Renal pelvis (tissue), 4 donors: ENCODE data around the gene RNASE4. TPM values are rescaled to one million over a fixed set of nuclear protein-coding genes. Genes with fewer than 3 reads are reported as not detected.

Source experiments
- DNase-seq: peaks from one replicate; pipeline ENCODE4 v3.0.0-alpha.2; 2013
- polyA plus RNA-seq, 3 donors: library from polyadenylated mRNA; unstranded; fragments of 120-200 nt; gene quantifications; one replicate each; pipeline ENCODE4 v1.2.1, GENCODE V29; 2013; ENCODE audit not compliant: insufficient read length in 3 of 3

Gene RNASE4
- polyA plus RNA-seq, 3 donors = 1.3 to 4.4 (median 2.4) TPM

DNA sequence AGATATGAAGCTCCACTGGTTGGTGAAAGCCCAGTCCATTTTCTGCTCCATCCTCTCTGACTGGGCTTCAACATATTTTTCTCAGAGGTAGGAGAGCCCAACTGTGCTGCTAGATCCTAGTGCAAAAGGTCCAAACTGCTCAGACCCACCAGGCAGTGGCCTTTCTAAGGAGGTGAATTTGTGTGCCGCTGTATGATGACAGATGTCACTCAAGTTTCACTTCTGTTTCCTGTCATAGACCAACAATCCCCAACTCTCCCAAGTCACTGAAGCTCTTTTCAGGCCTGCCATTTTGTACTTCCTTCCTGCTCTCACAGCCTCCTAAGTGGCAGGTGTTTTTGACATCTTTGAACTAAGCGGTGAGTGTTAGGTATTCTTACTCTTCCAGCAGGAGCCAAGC lies 16.4 kb upstream of the RNASE4 start:
- no peak for DNase-seq

- DNase-seq = no peak
Observed at GRCh38 chr14:20668969-20669368, 15.4 kb upstream of the RNASE4 start.

- no peak for DNase-seq
Observed at GRCh38 chr14:20671597-20672283, 12.6 kb upstream of the RNASE4 start.

- DNase-seq = no peak
Observed at GRCh38 chr14:20675669-20676068, 8.7 kb upstream of the RNASE4 start.

DNA sequence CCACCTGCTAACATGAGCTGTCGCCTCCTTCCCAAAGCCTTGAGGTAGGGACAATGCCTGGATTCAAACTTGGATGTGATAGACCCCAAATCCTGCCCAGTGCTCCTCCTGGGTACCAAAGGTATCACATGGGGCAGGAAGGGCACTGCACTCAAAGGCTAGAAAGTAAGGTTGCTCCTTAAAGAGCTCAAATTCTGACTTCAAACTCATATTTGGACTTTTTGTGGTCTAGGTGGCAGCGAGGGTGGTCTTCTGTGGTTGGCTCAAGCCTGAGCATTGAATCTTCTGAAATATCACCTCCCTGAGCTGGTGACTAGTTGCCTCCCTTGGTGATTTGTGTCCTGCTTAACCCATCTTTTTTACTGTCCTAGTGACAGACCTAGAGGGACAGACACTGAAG lies 8.3 kb upstream of the RNASE4 start:
- DNase-seq = no peak

- DNase-seq = no peak
Observed at GRCh38 chr14:20679907-20680306, 4.5 kb upstream of the RNASE4 start.

GRCh38 chr14:20680363-20680762 lies 4.0 kb upstream of the RNASE4 start:
- no peak for DNase-seq

GRCh38 chr14:20680843-20681347 lies 3.5 kb upstream of the RNASE4 start:
- DNase-seq = no peak

GRCh38 chr14:20681348-20682126 lies 2.8 kb upstream of the RNASE4 start:
- DNase-seq = peak; percentile 90

- no peak for DNase-seq
Observed at GRCh38 chr14:20682127-20682434, 2.3 kb upstream of the RNASE4 start.

GRCh38 chr14:20682435-20683124 lies 1.8 kb upstream of the RNASE4 start:
- peak; percentile 93 for DNase-seq

DNA sequence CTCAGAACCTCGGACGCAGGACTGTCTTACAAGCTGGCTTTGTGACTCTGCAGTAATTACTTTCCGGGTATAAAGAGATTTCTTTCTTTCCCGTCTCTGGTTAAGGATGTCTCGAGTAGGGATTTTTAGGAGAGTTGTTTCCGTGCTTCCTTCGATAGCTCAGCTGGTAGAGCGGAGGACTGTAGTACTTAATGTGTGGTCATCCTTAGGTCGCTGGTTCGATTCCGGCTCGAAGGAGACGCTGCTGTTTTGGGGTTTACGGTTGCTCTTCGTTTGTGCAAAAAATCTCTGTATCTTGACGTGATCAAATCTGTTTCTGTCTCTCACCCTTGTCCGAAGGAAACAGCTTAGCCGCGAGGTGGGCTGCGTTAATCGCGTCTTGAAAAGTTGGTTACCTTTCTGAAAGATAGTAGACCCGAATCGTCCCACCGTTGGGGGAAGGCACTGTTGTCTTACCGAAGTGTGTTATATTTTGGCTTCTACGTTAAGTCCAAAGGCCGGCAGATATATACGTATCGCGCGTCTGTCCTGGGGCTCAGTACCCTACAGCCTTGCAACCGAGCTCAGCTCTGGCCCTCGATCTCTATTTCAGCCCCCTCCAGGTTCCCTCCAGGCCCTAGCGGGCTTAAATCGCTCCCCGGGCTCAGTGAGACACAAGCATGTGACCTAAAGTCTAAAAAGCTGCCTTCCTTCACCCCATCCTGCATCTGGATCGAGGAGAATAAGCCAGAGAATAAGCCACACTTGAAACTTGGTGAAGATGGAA lies 1.1 kb upstream of the RNASE4 start:
- DNase-seq = peak; percentile 91

- DNase-seq = peak; percentile 44
Observed at GRCh38 chr14:20684662-20685456, 499 bp downstream of the RNASE4 start.

DNA sequence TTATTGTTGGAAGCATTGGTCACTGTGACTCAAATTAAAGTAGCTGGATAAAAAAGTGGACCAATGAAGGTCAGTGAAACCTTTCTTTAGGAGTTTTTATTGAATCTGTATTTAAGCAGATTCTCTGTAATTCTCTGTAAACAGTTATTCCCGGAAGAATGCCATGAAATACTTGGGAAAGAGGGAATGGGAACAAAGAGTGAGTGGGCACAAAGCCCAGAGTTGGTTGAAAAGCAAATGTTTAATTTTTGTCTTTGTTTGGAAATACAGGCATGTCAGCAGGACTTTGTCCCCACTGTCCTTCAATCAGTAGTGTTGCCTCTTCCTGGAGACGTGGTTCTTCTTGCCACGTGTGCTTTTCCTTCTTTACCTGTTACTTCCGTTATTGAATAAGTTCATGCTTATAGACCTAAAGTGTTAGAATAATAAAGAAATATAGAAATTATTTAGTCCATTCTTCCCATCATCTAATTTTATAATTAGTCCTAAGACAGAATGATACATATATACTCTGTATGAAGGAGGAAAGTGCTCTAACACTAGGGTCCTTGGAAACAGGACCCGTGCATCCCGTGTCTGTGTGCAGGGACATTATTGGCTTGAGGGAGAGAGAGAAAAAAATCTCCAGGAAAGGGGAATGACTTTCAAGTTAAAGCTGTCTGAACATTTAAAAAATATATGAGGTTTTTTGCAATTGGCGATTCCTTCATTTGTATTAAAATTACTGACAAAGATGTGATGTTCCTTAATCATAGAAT lies 2.2 kb downstream of the RNASE4 start:
- no peak for DNase-seq

DNA sequence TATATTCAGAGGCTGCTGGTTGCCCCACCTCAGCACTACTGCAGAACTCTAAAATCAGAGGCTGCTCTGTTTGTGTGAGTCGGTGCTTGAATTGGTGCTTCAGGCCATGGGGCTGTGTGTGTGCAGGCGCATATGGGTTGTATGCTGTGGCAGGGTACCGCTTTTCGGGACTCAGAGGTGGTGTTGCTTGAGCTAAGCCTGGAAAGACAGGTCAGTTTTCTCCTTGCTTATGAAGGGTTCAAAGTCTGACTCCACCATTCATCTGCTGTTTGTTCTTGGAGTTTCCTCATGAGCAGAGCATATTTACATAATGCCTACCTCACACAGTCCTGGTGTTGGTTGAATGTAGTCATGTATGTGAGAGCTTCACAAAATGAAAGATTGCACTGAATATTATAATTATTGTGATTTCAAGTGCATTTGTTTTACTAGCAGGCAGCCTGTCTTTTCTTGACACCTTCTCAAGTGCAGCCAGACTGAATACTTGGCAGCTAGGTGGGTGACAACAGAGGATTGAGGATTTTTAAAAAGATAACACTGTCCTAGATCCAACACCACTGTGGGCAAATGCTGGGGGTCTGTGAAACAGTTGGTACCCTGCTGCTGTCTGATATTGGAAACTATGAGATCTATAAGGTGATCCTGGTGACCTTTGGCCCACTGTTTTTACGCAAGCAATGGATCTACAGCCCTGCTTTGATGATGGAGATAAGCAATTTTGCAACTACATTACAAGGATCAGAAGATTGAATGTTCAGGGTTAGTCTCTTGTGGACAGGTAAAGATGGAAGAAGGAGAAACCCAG lies 3.2 kb downstream of the RNASE4 start:
- DNase-seq = no peak

DNA sequence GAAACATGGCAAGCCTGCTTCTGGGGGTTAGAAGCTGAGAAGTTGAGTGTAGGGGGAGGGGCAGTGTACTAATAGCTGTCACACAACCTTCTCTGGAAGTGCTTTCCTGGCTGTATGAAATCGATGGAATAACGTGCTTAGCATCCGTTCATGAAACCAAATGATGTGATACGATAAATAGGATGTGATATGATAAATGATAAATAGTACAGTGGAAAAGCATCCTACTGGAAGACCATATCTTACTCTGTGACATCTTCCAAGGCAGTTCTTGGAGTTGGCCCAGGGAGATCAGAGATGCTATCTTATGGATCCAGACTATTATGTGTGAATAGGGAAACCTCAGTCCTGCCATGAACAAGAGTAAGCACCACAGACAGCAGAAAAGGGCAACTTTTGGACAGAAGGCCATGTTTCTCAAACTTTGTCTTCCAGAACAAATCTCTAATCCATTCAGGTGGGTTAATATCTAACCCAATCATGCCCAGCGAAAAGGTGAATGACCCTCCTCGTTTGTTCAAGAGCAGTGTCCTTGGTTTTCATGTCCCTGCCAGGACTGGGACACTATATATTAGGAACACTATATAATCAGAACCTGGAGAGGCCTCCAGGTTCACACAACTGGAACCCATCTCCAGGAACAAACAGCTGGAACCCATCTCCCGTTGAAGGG lies 3.9 kb downstream of the RNASE4 start, which contains the start of gene ANG:
Gene ANG (plus strand): TSS at position 598 of the 673 bp plus-strand sequence. CDS start 4,801 bp downstream, outside the sequence.
- no peak for DNase-seq

DNA sequence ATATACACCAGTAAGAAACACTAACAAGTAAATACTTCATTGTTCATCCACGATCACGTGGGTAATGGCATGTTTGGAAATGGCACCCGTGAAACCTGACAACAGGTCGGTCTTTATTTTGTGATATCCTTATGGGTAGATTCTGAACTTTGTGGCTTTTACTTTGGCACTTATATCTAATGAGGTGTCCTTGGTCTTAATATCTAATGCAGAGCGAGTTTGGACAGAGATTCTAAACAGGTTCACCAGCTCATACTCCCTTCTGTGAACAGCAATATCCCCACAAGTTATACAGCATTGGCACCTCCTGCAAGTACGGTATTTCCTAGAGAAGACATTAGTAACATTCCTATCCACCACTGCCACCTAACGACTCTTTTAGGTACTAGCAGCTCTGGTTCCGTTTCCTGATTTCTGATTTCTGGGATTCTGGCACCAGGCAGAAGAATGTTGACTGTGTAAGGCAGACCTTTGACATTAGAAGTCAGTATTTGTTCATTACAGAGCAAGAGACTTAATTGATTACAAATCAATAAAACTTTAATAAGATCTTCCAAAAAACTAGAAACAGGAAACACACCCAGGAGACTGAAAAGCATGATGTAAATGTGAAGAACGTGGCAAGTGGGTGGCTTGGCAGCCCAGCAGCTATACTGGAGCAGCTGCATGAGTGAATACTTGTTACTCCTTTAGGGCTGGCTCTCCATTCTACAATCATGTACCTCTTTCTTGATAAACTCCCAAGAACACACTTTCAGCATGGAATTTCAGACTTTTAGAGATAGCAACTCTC lies 6.7 kb downstream of the RNASE4 start:
- DNase-seq = peak; percentile 71
